Muscle of back (tissue), 13 donors: ENCODE results near the gene HES3. TPM values are rescaled to one million over a fixed set of nuclear protein-coding genes. Genes with fewer than 3 reads are reported as not detected.

Source experiments
- DNase-seq, 3 donors: peaks; one replicate each; pipeline versions ENCODE4 v3.0.0 to v3.0.0-alpha.2; 2013
- long read RNA-seq, 9 donors: transcript quantifications; one replicate each; lab custom pipeline, GENCODE V29; 2026
- polyA plus RNA-seq, 10 donors: library from polyadenylated mRNA; unstranded; fragments of 120-200 nt; gene quantifications; one replicate each; pipeline ENCODE4 v1.2.1, GENCODE V29; 2013; ENCODE audit not compliant: insufficient read length in 10 of 10

HES3 gene
- polyA plus RNA-seq: not detected
- long read RNA-seq, donor 1: 0 reads
- long read RNA-seq, donor 2: 0 reads
- long read RNA-seq, donor 3: 0 reads
- long read RNA-seq, donor 4: 0 reads
- long read RNA-seq, donor 5: 0 reads
- long read RNA-seq, donor 6: 0 reads
- long read RNA-seq, donor 7: 0 reads
- long read RNA-seq, donor 8: 0 reads
- long read RNA-seq, donor 9: 0 reads

- peak in 1 of 3 donors; percentile 8 for DNase-seq
Observed at GRCh38 chr1:6243993-6244392, at the start of gene HES3. TSS of gene HES3 (plus strand) at chr1:6244179. CDS start at chr1:6244366, 187 bp downstream.

- DNase-seq: no peak
Observed at GRCh38 chr1:6197746-6198427, 46.1 kb upstream of the HES3 start.

GRCh38 chr1:6198646-6199297 lies 45.2 kb upstream of the HES3 start:
- no peak for DNase-seq

GRCh38 chr1:6199298-6200187 lies 44.4 kb upstream of the HES3 start, which contains the start of gene RPL22:
TSS of gene RPL22 (minus strand) at chr1:6199595. CDS start at chr1:6199573, 22 bp downstream.
- DNase-seq: peak; percentile 99 to 100 (median 99)

- peak in 1 of 3 donors; percentile 51 for DNase-seq
Observed at GRCh38 chr1:6200188-6200809, 43.7 kb upstream of the HES3 start.

- no peak for DNase-seq
Observed at GRCh38 chr1:6202256-6202655, 41.7 kb upstream of the HES3 start.

GRCh38 chr1:6205849-6206519 lies 38.0 kb upstream of the HES3 start, which contains the start of gene RNF207:
TSS of gene RNF207 (plus strand) at chr1:6206119. CDS start at chr1:6206536, 417 bp downstream.
- DNase-seq: peak; percentile 49 to 86 (median 77)

- no peak for DNase-seq
Observed at GRCh38 chr1:6206520-6206855, 37.5 kb upstream of the HES3 start.

GRCh38 chr1:6207075-6207885 lies 36.7 kb upstream of the HES3 start:
- DNase-seq: no peak

- no peak for DNase-seq
Observed at GRCh38 chr1:6207921-6208320, 36.1 kb upstream of the HES3 start.

- peak in 2 of 3 donors; percentile 62 to 79 for DNase-seq
Observed at GRCh38 chr1:6208723-6209660, 35.0 kb upstream of the HES3 start.

- no peak for DNase-seq
Observed at GRCh38 chr1:6209661-6210580, 34.1 kb upstream of the HES3 start.

GRCh38 chr1:6210591-6211355 lies 33.2 kb upstream of the HES3 start:
- no peak for DNase-seq

- DNase-seq: no peak
Observed at GRCh38 chr1:6211731-6212130, 32.2 kb upstream of the HES3 start.

- no peak for DNase-seq
Observed at GRCh38 chr1:6212193-6212959, 31.6 kb upstream of the HES3 start.
